HG02759 (cell line): ENCODE results near the gene EMD.

Experiments
- ATAC-seq: cut with Tn5 transposase; IDR thresholded peaks from one replicate; pipeline ENCODE4 v1.9.1; 2021; ENCODE audit warnings: mild to moderate bottlenecking, moderate library complexity; ENCODE audit not compliant: unreplicated experiment

Gene EMD

DNA sequence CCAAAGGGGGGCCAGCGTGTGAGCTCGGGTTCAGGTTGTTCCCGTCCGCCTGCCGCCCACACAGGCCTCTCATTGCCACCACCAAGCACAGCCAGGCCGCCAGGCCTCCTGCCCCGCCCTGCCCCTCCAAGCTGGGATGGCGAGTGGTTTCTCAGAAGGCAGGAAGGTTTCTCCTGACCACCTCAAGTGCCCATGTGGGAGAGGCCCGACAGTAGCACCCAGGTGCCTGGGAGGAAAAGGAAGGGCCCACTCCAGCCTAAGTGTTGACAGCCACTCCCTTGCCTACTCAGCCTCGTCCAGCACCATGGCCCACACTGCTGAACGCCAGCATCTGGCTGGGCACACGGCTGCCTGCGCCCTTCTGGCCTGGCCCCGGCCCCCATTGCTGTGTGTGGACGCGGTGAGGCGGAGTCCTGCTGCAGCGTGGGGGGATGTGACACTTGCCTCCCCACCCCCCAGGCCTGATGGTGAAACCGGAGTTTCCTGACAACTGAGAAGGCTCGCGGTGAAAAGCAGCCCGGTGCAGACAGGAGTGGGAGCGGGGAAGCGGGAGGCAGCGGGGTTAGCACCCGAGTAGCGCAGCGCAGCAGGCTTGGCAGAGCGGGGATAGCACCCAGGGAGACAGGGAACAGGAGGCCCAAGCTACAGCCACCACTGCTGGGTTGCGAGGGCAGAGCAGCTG lies 23.9 kb upstream of the EMD start:
- ATAC-seq: no peak

DNA sequence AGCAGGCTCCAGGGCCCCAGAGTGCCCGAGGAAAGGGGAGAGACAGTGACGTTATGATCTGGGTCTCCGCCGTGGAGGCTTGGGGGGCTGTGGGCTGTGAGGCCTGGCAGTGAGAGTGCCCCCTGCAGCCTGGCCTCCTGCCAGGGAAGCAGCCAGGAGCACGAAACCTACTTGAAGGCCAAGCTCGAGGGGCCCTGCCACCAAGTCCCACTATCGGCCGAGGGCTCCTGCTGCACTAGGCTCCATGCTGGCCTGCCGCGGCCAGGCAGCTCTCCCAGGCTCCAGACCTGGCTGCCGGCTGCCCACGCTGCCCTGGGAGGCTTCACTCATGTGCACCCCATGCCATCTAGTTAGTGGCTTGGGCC lies 23.3 kb upstream of the EMD start:
- ATAC-seq: no peak

DNA sequence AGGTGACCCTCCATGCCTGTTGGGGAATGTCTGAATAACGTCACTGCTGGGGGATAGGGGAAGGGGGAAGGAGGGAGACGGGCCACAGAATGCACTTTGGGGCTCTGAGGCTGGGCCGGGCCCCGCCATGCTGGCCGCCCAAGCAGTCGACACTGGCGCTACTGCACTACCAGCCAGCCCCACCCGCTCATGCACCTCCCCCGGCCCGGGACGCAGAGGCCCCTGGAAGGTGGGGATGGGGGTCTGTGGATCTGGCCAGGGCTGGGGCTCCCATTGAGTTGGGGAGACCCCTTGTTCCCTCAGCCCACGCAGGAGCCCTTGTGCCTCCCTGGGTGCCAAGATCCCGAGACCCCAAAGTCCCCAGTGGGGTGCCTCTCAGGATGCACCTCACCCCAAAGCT lies 22.5 kb upstream of the EMD start:
- ATAC-seq: no peak

DNA sequence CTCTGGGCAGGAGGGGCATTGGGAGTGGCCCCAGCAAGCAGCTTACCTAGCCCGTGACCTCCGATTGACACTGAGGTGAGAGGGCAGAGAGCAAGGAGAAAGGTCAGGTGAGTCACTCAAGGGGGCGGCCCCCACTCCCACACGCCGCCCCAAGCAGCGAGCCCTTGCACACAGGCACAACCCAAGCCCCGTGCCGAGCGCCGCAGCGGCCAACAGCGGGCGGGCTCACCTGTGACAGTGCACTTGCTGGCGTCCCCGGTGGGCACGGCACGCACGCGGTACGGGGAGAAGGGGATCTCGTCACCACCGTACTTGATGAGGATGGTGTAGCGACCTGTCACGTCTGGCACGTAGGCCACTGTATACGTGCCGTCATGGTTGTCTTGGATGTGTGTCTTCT lies 21.9 kb upstream of the EMD start:
- no peak for ATAC-seq

DNA sequence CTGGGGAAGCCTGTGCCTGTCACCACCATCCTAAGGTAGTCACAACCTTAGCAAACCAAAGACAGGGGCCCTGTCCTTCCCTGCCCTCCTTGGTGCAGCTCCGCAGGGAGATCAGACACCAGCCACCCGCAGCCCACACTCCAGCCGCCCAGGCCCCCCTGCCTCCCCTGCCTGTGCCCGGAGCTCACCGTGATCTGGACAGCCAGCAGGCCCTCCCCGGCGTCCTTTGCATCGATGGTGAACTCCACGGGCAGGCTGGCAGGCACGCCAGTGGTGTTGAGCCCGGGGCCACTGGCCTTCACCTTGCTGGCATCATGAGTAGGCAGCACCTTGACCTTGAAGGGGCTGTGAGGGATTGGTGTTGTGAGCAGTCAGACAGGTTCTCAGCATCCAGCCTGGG lies 21.1 kb upstream of the EMD start:
- no peak for ATAC-seq

DNA sequence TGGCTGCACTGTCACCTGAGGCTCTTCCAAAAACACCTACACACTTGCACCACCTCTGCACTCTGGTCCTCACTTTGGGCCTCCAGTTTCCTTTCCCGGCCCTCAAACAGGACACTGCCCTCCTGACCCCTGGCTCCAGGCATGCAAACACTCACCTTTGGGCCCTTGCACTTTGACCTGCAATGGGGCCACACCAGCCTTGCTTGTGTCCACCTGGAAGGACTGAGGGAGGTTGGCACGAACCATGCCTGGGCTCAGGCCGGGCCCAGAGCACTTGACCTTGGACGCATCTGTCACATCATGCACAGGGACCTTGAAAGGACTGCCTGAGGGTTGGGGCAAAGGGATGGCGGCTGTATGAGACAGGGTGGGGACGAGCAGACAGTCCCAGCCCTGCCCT lies 20.3 kb upstream of the EMD start:
- no peak for ATAC-seq

DNA sequence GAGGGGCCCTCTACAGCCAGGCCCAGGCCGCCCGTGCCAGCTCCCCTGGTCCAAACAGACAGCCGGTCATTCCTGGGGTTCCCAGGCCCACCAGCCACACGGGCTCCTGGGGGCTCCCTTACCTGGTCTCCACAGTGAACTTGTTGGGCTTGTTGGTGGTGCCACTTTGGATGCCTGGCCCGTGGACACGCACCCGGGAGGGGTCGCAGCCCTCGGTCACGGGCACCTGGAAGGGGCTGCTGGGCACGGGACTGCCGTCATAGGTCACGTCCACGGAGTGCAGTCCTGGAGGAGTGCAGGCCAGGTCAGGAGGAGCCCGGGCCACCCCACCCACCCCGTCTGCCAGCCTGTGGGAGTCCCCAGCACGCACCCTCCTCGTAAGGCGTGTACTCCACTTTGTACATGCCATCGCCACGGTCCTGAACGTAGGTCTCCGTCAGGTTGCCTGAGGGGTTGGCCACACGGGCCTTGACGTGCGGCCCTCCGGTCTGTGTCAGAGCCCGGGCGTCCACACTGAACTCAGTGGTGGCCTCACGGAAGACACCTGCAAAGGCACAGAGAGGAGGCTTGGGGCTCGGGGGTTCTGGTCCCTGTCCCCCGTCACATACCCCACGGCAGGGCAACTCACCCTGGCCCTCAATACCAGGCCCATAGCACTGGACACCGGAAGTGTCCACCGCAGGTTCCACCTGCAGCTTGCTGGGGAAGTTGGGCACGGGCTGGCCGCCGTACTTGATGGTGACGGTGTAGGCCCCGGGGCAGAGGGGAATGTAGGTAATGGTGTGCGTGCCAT lies 19.5 kb upstream of the EMD start:
- no peak for ATAC-seq

DNA sequence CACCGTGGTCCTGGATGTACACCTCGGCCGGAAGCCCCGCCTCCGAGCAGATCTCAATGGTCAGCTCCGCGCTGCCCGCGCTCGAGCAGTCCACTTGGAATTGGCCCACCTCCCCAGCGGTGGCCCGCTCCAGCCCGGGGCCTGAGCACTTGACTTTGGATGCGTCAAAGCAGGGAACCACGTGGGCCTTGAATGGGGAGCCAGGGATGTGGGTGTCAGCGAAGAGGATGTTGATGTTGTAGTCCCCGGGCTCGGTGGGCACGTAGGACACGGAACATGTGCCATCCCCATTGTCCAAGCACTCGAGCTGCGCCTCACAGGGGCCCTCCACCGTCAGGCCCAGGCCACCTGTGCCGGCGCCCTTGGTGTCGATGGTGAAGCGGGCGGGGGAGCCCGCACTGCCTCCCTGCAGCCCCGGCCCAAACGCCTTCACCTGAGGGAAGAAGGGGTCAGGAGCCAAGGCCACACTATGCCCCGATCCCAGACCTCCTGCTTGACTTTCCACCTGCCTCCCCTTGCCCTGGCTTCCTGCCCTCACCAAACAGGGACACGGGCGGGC lies 18.9 kb upstream of the EMD start:
- ATAC-seq: no peak

DNA sequence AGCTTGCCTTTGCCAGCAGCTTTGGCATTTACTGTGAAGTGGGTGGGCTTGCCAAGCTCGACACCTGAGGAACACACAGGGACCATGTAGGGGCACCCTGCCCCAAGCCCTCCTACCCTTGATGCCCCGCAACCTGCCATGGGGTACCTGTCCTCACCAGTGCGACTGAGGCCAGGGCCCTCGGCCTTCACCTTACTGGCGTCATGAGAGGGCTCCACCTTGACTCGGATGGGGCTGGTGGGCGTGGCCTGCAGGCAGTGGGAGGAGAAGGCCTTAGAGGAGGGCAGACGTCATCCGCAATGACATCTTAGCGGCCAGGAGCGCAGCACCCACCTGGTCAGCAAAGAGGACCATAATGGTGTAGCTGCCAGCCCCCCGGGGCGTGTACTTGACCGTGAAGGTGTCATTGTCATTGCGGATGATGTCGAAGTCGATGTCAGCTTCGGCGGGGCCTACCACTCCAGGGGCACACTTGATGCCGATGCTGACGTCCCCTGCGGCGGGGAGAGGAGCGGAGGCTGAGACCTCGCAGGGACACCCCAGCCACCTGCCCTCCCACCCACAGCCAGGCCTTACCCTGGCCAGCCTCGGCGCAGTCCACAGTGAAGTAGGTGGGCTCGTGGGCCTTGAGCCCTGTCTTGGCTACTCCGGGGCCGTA lies 16.9 kb upstream of the EMD start:
- ATAC-seq: no peak

DNA sequence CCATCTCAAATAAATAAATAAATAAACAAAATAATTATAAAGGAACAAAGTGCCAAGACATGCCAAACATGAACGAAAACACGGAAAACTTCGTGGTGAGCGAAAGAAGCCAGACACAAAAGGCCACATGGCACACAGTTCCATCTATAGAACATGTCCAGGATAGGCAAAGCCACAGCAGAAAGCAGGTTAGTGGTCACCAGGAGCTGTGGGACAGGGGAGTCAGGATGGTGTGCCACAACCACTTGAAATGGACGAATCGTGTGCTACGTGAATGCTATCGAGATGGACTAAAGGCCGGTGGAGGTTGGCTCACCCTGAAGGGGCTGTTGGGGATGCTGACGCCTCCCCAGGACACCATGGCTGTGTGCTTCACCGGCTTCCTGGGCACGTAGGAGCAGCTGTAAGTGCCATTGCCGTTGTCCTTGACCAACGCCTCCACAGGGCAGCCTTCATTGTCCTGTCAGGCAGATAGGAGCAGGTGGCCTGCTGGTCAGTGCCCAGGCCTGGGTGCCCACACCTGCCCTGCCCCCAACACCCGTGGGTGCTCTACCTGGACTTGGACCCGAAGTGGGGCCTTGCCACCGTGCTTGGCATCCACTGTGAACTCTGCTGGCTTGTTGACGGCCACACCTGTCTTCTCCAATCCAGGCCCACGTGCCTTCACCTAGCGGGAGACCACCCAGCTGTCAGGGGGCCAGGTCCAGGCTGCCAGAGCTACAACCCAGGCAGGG lies 15.2 kb upstream of the EMD start:
- ATAC-seq: no peak

DNA sequence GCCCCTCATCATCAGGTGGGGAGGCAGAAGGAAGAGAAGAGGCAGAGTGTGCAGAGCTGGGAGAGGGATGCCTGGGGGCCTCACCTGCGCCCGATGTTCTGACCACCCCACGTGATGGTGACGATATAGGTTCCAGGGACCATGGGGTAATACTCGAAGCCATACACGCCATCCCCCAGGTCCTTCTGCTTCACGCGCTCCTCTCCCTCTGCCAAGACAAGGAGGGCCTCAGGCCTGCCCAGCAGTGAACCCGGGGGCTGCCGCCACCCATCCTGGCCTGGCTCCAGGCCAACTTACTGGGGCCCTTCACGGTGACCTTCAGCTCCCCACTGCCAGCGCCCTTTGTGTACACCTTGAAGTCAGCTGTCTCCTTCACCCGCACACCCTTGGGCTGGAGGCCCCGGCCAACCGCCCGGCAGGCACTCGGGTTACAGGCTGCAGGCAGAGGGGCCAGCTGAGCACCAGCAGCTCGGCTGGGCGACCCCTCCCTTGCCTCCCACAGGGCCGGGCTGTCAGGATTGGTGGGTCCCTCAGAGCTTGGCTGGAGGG lies 14.0 kb upstream of the EMD start:
- no peak for ATAC-seq

DNA sequence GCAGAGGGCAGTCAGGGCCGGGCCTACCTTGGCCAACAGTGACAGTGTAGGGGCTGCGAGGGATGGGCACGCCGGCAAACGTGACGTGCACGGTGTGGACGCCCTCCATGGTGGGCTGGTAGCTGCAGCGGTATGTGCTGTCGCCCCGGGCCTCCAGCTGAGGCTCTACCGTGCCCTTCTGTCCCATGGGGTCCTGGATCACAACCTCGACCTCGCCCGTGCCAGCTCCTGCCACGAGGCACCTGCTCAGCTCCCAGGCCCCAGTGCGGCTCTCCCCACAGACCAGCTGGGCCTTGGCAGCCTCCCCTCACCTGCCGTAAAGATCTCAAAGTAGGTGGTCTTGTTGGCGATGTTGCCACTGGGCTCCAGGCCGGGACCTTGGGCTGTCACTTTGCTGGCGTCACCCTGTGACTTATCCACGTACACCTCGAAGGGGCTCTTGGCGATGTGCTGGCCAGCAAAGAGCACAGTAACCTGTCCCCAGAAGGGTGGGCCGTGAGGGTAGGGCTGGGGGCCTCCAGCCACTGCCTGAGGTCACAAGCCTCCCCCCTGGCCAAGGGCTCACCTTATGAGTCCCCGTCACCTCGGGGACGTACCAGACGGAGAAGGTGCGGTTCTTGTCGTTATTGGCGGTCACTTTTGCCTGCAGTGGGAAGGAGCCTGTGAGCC lies 13.0 kb upstream of the EMD start:
- ATAC-seq: no peak

DNA sequence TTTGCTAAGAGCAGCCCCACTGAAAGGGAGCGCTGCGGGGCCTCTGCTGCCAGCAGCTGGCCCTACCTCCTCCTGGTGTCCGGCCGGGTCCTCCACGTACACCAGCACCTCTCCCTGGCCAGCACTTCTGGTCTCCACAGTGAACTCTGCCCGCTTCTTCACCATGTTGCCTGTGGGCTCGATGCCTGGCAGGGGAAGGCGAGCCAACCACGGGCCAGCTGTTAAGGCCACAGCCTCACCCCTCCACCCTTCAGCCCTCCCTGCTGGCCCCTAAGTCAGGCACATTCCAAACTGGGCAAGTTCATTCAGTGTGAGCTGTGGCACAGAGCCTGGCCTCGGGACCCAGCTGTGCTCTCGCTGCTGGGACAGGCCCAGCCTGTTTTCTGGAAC lies 12.4 kb upstream of the EMD start:
- no peak for ATAC-seq

DNA sequence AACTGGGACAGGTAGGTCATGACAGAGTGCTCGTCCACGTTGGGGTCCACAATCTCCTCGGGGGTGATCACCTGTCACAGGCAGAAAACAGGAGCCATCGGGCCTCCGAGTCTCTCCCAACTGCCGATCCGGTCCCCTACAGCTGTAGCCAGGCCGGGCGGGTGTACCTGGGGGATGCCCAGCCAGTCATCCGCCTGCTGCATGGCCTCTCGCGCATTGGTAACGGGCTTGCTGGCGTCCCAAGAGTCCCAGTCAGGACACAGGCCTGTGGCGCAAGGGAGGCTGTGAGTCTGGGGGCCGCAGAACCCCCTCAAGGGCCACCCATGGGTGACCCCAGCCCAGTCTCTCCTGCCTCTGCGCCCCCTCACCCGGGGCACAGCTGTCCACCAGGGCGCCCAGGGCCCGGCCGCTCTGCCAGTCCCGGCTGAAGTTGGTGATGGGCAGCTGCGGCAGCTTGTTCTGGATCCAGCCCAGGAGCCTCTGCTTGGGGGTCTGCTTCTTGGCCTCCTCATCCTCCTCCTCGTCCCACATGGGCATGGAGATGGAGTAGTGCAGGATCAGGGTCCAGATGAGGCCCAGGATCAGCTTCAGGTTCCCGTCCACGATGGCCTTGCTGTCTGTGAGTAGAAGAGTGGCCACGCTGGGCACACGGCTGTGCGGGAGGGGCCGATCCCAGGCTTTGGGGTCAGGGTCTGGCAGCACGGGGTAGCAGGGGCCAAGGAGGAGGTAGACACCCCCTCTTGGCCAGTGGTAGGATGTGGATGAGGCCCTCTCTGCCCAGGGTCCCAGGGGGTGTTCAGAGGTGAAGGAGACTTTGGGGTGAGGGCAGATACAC lies 11.4 kb upstream of the EMD start:
- ATAC-seq: no peak

DNA sequence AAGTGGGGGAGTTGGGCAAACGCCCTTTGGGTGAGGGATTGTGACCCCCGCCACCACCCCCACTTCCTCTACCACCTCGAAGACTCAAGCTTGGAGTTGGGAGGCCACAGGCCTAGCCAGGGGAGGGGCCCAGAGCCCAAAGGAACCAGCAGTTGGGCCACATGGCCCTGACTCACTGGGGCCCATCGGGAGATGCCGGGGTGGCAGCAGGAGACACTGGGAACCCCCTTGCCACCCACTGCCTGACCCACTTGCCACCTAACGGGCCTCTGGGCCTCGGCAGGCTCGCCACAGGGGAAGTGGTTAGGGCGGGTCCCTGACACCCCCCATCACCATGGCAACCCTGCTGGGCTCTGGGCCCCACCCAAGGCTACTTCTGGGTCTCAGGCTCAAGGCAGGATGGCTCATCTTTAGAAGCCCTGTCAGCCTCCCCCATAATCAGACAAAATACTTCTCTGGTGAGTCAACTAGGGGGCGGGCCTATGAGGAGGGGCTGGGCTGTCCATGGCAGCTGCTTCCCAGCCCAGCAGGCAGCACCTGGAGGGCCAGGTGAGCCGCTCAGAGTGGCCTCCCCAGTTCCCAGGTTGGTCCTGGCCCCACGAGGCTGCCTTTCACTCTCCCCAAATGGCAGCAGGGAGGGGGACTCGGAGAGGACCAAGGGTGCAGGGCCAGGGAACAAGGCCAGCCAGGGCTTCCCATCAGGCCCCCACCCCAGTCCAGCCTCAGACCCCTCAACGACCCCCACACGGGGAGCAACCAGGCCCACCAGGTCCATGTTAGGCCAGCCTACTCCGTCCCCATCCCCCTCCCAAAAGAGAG lies 10.3 kb upstream of the EMD start:
- peak; percentile 36 for ATAC-seq

DNA sequence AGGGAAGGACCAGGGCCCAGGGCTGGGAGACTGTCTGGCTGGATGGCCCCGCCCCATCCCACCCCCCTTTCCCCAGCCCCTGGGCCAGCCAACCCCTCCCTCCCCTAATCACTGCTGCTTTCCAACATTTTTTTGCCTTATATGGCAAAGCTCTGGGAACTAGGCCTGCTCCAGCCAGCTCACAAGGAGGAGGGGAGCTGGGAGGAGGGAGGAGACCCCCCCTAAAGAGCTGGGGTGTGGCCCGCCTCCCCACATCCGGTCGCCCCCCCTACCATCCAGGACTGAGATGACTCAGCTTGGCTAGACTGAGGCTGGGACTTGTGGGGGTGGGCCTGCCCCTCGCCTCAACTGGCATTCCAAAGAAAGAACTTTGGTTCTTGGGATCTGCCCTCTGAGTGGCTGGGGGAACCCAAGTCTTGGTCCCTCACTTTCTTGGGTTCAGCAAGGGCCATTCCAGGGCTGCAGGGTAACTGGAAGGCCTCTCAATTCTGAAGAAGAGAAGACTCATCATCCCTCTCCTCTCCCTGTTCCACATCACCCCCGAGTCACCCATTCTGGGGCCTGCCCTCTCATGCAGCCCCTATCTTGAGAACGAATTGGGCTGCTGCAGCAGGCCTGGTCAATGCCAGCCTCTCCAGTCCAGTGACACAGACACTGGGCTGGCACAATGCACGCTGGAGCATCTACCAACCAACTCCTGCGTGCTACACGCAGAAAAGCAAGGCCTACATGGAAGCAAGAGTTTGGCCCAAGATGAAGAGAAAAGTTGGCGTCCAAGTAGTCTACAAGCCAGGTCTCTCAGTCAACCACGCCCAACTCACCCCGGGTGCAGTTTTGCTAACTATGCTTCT lies 9.4 kb upstream of the EMD start:
- no peak for ATAC-seq

DNA sequence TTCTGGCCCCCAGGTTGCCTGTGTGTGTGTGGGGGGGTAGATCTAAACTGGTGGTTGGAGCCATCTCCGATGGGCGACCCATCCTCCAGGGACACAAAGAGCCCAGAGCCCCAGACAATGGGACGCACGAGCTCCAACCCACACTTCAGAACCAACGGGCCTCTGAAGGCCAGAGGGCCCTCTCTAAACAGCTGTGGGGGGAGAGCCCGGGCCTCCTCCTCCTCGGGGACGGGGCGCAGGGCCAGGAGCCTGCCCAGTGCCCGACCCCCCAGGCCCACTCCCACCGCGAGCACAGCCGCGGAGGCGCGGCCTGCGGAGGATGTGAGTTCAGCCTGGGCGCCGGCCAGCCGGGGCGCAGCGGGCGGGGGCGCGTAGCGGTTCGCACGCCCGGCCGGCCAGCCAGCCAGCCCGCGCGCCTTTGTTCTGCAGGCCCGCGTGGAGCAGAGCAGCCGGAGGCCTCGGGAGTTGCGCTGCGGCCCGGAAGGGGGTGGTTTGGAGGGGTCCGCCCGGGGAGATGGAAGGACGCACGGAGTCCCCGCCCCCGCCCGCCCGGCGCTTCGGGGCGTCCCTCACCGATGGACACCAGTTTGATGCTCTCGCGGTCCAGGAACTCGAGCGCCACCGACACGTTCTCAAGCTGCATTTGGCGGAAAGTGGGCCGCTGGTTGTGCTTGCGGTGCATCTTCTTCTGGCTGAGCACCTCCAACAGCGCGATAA lies 8.6 kb upstream of the EMD start:
- ATAC-seq: no peak
